SK-N-SH treated with all-trans-retinoic acid at 6 μM for 48 hours (cell line): Measurements from ENCODE around the gene MESD.

Source experiments
- ATAC-seq: fragments of 200-7000 bp; cut with Tn5 transposase; 3 replicates; pipeline ENCODE4 v1.9.1; 2020; ENCODE audit warnings: mild to moderate bottlenecking, moderate library complexity
- CREB5 ChIP-seq: fragments of 250-450 bp; sonication (Bioruptor Pico); IDR thresholded peaks from 2 replicates; pipeline ENCODE4 v1.5.1; 2020; ENCODE audit warnings: low read depth, mild to moderate bottlenecking, moderate library complexity
- CSDC2 ChIP-seq: fragments of 250-450 bp; sonication (Bioruptor Pico); IDR thresholded peaks from 2 replicates; pipeline ENCODE4 v1.5.0; 2020; ENCODE audit warnings: mild to moderate bottlenecking, moderate library complexity
- ESRRG ChIP-seq: fragments of 250-450 bp; sonication (Bioruptor Pico); IDR thresholded peaks from 2 replicates; pipeline ENCODE4 v1.6.1; 2021; ENCODE audit warnings: mild to moderate bottlenecking
- ISL1 ChIP-seq: fragments of 250-450 bp; sonication (Bioruptor Pico); IDR thresholded peaks from 2 replicates; pipeline ENCODE4 v2.1.2; 2022; ENCODE audit warnings: mild to moderate bottlenecking, moderate library complexity
- OSR1 ChIP-seq: fragments of 250-450 bp; sonication (Bioruptor Pico); IDR thresholded peaks from 2 replicates; pipeline ENCODE4 v1.8.0; 2022; ENCODE audit warnings: moderate library complexity, mild to moderate bottlenecking, inconsistent platforms
- PATZ1 ChIP-seq: fragments of 250-450 bp; sonication (Bioruptor Pico); IDR thresholded peaks from 2 replicates; pipeline ENCODE4 v1.8.0; 2020; ENCODE audit warnings: mild to moderate bottlenecking, moderate library complexity, borderline replicate concordance
- PPARA ChIP-seq: fragments of 250-450 bp; sonication (Bioruptor Pico); IDR thresholded peaks from 2 replicates; pipeline ENCODE4 v1.5.0; 2020; ENCODE audit warnings: mild to moderate bottlenecking, borderline replicate concordance
- RARB ChIP-seq: fragments of 250-450 bp; sonication (Bioruptor Pico); IDR thresholded peaks from 2 replicates; pipeline ENCODE4 v1.8.0; 2021; ENCODE audit warnings: mild to moderate bottlenecking, moderate library complexity
- SNAI2 ChIP-seq: fragments of 250-450 bp; sonication (Bioruptor Pico); IDR thresholded peaks from 2 replicates; pipeline ENCODE4 v1.5.0; 2020; ENCODE audit warnings: mild to moderate bottlenecking, moderate library complexity
- ZC3H10 ChIP-seq: fragments of 250-450 bp; sonication (Bioruptor Pico); IDR thresholded peaks from 2 replicates; pipeline ENCODE4 v1.5.1; 2021; ENCODE audit warnings: mild to moderate bottlenecking, moderate library complexity
- ZFP3 ChIP-seq: fragments of 250-450 bp; sonication (Bioruptor Pico); IDR thresholded peaks from 2 replicates; pipeline ENCODE4 v1.5.0; 2020; ENCODE audit warnings: mild to moderate bottlenecking, moderate library complexity
- ZFP30 ChIP-seq: fragments of 450-650 bp; formaldehyde crosslinking; IDR thresholded peaks from 2 replicates; pipeline ENCODE4 v1.5.0; 2022; ENCODE audit warnings: mild to moderate bottlenecking, moderate library complexity
- ZNF565 ChIP-seq: fragments of 450-650 bp; formaldehyde crosslinking; conservative IDR thresholded peaks from 2 replicates; pipeline ENCODE4 v1.5.0; 2020; ENCODE audit warnings: low read depth, mild to moderate bottlenecking, moderate library complexity
- ZNF70 ChIP-seq: fragments of 450-650 bp; formaldehyde crosslinking; IDR thresholded peaks from 2 replicates; pipeline ENCODE4 v1.5.0; 2020; ENCODE audit warnings: mild to moderate bottlenecking, moderate library complexity
- TF ChIP-seq, protein P1 (sequence below): fragments of 250-450 bp; sonication (Bioruptor Pico); IDR thresholded peaks from 2 replicates; pipeline ENCODE4 v1.5.0; 2020; ENCODE audit warnings: mild to moderate bottlenecking, moderate library complexity

Gene MESD

DNA sequence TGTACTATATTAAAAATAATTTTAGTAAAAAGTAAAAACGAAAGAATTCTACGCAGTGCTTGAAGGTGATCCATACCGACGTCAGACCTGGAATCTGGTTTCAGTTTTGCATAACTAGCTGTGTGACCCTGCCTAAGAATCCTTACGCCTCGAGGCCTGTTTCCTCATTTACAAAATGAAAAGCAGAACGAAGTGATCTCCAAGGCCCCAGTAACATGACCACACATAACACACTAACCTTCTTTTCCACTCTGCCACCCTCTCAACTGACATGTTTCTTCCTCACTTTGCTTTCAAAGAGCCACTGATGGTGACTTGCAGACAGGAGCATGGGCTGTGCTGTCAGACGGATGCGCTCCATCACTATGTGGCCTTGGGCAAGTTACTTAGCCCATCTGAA is 4.8 kb downstream of the MESD start:
- no peak for ATAC-seq
- TF ChIP-seq ESRRG (CRISPR knock-in tag) (no peak), ISL1 (CRISPR knock-in tag) (no peak), PATZ1 (CRISPR knock-in tag) (no peak)

DNA sequence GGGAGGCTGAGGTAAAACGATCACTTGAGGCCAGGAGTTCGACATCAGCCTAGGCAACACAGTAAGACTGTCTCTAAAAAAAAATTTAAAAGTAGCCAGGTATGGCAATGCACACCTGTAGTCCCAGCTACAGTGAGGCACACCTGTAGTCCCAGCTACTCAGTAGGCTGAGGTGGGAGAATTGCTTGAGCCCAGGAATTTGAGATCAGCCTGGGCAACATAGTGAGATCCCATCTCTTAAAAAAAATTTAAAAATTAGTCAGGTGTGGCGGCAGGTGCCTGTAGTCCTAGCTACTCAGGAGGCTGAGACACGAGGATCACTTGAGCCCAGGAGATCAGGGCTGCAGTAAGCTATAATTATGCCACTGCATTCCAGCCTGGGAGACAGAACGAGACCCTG is 6.8 kb downstream of the MESD start:
- no peak for ATAC-seq
- no peak for TF ChIP-seq PATZ1 (CRISPR knock-in tag)
- TF ChIP-seq CREB5 (CRISPR knock-in tag) = no peak
- no peak for TF ChIP-seq ISL1 (CRISPR knock-in tag)
- no peak for TF ChIP-seq ESRRG (CRISPR knock-in tag)
- TF ChIP-seq ZFP30 (CRISPR knock-in tag) = no peak
- no peak for TF ChIP-seq OSR1 (CRISPR knock-in tag)
- TF ChIP-seq, protein P1, sequence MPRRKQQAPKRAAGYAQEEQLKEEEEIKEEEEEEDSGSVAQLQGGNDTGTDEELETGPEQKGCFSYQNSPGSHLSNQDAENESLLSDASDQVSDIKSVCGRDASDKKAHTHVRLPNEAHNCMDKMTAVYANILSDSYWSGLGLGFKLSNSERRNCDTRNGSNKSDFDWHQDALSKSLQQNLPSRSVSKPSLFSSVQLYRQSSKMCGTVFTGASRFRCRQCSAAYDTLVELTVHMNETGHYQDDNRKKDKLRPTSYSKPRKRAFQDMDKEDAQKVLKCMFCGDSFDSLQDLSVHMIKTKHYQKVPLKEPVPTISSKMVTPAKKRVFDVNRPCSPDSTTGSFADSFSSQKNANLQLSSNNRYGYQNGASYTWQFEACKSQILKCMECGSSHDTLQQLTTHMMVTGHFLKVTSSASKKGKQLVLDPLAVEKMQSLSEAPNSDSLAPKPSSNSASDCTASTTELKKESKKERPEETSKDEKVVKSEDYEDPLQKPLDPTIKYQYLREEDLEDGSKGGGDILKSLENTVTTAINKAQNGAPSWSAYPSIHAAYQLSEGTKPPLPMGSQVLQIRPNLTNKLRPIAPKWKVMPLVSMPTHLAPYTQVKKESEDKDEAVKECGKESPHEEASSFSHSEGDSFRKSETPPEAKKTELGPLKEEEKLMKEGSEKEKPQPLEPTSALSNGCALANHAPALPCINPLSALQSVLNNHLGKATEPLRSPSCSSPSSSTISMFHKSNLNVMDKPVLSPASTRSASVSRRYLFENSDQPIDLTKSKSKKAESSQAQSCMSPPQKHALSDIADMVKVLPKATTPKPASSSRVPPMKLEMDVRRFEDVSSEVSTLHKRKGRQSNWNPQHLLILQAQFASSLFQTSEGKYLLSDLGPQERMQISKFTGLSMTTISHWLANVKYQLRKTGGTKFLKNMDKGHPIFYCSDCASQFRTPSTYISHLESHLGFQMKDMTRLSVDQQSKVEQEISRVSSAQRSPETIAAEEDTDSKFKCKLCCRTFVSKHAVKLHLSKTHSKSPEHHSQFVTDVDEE (CRISPR knock-in tag) = no peak
- no peak for TF ChIP-seq CSDC2
- no peak for TF ChIP-seq ZFP3
- no peak for TF ChIP-seq ZNF565 (CRISPR knock-in tag)
- no peak for TF ChIP-seq ZNF70
- TF ChIP-seq, all 23 proteins: peak for 0

DNA sequence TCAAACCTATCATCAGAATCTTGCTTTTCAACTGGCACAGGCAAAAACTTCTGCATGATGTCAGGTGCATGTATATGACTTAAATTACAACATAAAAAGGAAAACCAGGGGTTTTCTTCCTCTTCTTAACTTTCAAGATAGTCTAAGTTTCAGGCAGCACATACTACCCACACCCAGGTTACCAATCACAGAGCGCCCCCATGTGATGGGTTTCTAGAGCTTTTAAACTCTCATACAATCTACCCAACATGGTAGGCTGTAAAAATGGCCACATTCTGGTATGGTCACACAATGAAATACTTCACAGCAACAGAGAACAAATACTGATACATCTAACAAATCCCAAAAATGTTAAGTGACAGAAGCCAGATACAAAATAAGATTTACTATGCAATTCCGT is 7.4 kb downstream of the MESD start:
- ATAC-seq = no peak
- TF ChIP-seq ZC3H10 (CRISPR knock-in tag) = no peak
- no peak for TF ChIP-seq SNAI2 (CRISPR knock-in tag)
- no peak for TF ChIP-seq PATZ1 (CRISPR knock-in tag)
- TF ChIP-seq RARB (CRISPR knock-in tag) = no peak
- TF ChIP-seq CSDC2 = no peak
- TF ChIP-seq OSR1 (CRISPR knock-in tag) = no peak
- TF ChIP-seq, protein P1 (CRISPR knock-in tag) = no peak
- no peak for TF ChIP-seq CREB5 (CRISPR knock-in tag)
- TF ChIP-seq ZFP3 = no peak
- TF ChIP-seq PPARA = no peak
- TF ChIP-seq, all 23 proteins: peak for 0
